GM21367 (cell line): ENCODE measurements around the gene NLRP2B.
"Not testable (repeated sequence)": the region's sequence is repeated elsewhere in the genome, so short reads cannot be mapped to it uniquely, and the experiment has no call there.

ENCODE experiments used
- ATAC-seq: cut with Tn5 transposase; IDR thresholded peaks from one replicate; pipeline ENCODE4 v1.9.1; 2021; ENCODE audit not compliant: unreplicated experiment

The NLRP2B gene

GRCh38 chrX:57680160-57680559 lies at the start of gene NLRP2B:
NLRP2B (minus strand) TSS chrX:57680260.
- no peak for ATAC-seq

GRCh38 chrX:57725995-57726394 lies 45.9 kb upstream of the NLRP2B start:
- ATAC-seq = not testable (repeated sequence)

GRCh38 chrX:57681341-57681740 lies 1.3 kb upstream of the NLRP2B start:
- no peak for ATAC-seq

- no peak for ATAC-seq
Measured at GRCh38 chrX:57678686-57679428, 1.2 kb downstream of the NLRP2B start.

GRCh38 chrX:57677132-57677858 lies 2.8 kb downstream of the NLRP2B start:
- ATAC-seq = no peak

- ATAC-seq = no peak
Measured at GRCh38 chrX:57675320-57675719, 4.7 kb downstream of the NLRP2B start.

- no peak for ATAC-seq
Measured at GRCh38 chrX:57674861-57675260, 5.2 kb downstream of the NLRP2B start.

GRCh38 chrX:57669961-57670360 lies 10.1 kb downstream of the NLRP2B start:
- no peak for ATAC-seq

GRCh38 chrX:57667010-57667409 lies 13.1 kb downstream of the NLRP2B start:
- no peak for ATAC-seq

- ATAC-seq = no peak
Measured at GRCh38 chrX:57655065-57655464, 25.0 kb downstream of the NLRP2B start.

- no peak for ATAC-seq
Measured at GRCh38 chrX:57652705-57653104, 27.4 kb downstream of the NLRP2B start.

- ATAC-seq = no peak
Measured at GRCh38 chrX:57651169-57651919, 28.7 kb downstream of the NLRP2B start.

GRCh38 chrX:57647020-57647419 lies 33.0 kb downstream of the NLRP2B start:
- ATAC-seq = no peak

- no peak for ATAC-seq
Measured at GRCh38 chrX:57643698-57644097, 36.4 kb downstream of the NLRP2B start.

- no peak for ATAC-seq
Measured at GRCh38 chrX:57641338-57641737, 38.7 kb downstream of the NLRP2B start.

- no peak for ATAC-seq
Measured at GRCh38 chrX:57640674-57641016, 39.4 kb downstream of the NLRP2B start.

- ATAC-seq = not testable (repeated sequence)
Measured at GRCh38 chrX:57629438-57629837, 50.6 kb downstream of the NLRP2B start.
